Endodermal cell (in vitro differentiated cells): ENCODE results near the gene SMIM21. TPM values are rescaled to one million over a fixed set of nuclear protein-coding genes. Genes with fewer than 3 reads are reported as not detected.

Experiments used
- DNase-seq: peaks from one replicate; pipeline ENCODE4 v3.0.0-alpha.2; 2017
- H3K27ac ChIP-seq: 2 replicates; pipeline ENCODE4 v1.5.1; 2013; ENCODE audit warnings: mild to moderate bottlenecking, low read depth, low read length, moderate library complexity
- H3K27me3 ChIP-seq: 2 replicates; pipeline ENCODE4 v1.6.1; 2013; ENCODE audit warnings: mild to moderate bottlenecking, low read length, moderate library complexity; ENCODE audit not compliant: insufficient read depth, control insufficient read depth, poor library complexity, severe bottlenecking
- H3K36me3 ChIP-seq: 2 replicates; pipeline ENCODE4 v1.7.0; 2013; ENCODE audit warnings: mild to moderate bottlenecking, low read length, moderate library complexity; ENCODE audit not compliant: control insufficient read depth, insufficient read depth
- H3K4me1 ChIP-seq: one replicate; pipeline ENCODE4 v1.7.0; 2013; ENCODE audit warnings: low read length; ENCODE audit not compliant: control insufficient read depth, insufficient read depth
- H3K4me3 ChIP-seq: 2 replicates; pipeline ENCODE4 v1.5.1; 2013; ENCODE audit warnings: mild to moderate bottlenecking, low read length, moderate library complexity
- H3K9ac ChIP-seq: 2 replicates; pipeline ENCODE4 v1.6.1; 2013; ENCODE audit warnings: mild to moderate bottlenecking, low read length, moderate library complexity; ENCODE audit not compliant: poor library complexity, severe bottlenecking; ENCODE audit errors: extremely low read depth
- H3K9me3 ChIP-seq: 2 replicates; pipeline ENCODE4 v1.6.1; 2013; ENCODE audit warnings: mild to moderate bottlenecking, low read length, moderate library complexity; ENCODE audit not compliant: control insufficient read depth
- H3K27ac Mint-ChIP-seq: 2 replicates; pipeline ENCODE4 v1.8.0; 2020; ENCODE audit warnings: mixed read lengths
- H3K27me3 Mint-ChIP-seq: 2 replicates; pipeline ENCODE4 v1.8.0; 2021; ENCODE audit warnings: mild to moderate bottlenecking, mixed read lengths; ENCODE audit not compliant: insufficient read depth
- H3K36me3 Mint-ChIP-seq: 2 replicates; pipeline ENCODE4 v1.8.0; 2020; ENCODE audit warnings: low read depth, mixed read lengths
- H3K4me1 Mint-ChIP-seq: 2 replicates; pipeline ENCODE4 v1.8.0; 2020; ENCODE audit warnings: mixed read lengths
- H3K4me3 Mint-ChIP-seq: 2 replicates; pipeline ENCODE4 v1.8.0; 2020; ENCODE audit warnings: mild to moderate bottlenecking, moderate library complexity, mixed read lengths
- H3K9me3 Mint-ChIP-seq: 2 replicates; pipeline ENCODE4 v1.8.0; 2020; ENCODE audit warnings: mild to moderate bottlenecking, mixed read lengths
- WGBS, 2 experiments: methylation state at CpG; one replicate each; pipeline versions ENCODE4 v1.1.5 to v1.1.7; 2013; ENCODE audit warnings: missing lambda C conversion rate in 2 of 2, mixed read lengths in 1 of 2; ENCODE audit not compliant: insufficient coverage in 1 of 2, insufficient read length in 1 of 2; 5-methylcytosine and 5-hydroxymethylcytosine counted together
- total RNA-seq, 2 donors: library from RNA; stranded (reverse); fragmentation: NEBNext Ultra II Directional in 1 of 2; extraction: Animal tissue kit (Norgen Biotek cat#: 25700) in 1 of 2; gene quantifications; 2 replicates in 1 of 2; 3 replicates in 1 of 2; pipeline ENCODE4 v1.2.1, GENCODE V29; 2021
- TF ChIP-seq, protein P1 (sequence below): fragments of 200-600 bp; sonication (generic); conservative IDR thresholded peaks from 2 replicates; pipeline ENCODE4 v1.5.0; 2021; ENCODE audit warnings: antibody characterized with exemption, mild to moderate bottlenecking

SMIM21 gene
- total RNA-seq, 2 donors from 2014 or later, result not detected

DNA sequence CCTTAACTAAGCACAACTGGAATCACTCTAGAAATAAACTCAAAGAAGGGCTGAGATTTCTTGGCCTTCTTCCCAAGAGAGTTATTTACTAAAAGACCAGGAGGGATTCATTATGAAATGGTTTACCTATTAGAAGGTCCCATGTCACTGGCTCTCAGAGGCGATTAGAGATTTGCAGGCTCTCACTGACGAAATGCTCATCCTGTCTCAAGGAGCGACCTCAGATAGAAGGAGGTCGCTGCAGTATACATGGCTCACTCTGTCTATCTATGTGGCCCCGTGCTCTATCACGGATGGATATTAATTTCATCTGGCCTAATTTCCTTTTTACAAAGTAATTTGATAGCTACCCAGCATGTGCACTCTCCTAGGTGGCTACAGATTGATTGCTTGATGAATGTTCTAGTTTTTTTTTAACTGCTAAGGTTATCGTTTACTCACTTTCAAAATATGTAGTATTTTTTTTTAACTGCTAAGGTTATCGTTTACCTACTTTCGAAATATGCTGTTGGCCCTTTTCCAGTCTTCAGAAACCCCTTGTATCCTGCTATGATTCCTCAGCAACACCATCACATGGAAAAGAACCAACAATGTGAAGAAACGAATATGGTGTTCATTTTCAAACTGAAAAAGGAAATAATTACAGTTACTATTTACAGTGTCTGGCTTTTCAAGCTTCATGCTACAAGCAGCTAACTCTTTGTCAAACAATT lies 9.1 kb downstream of the SMIM21 start:
- WGBS, 2 experiments, result 93 to 94% methylated on average over 9 to 10 of the region's 10 CpGs
- Histone ChIP-seq H3K27ac (no peak overlapping the region), H3K4me1 (no peaks in the 10 kb centered on the region), H3K9ac (no peak overlapping the region), H3K27me3 (no peaks in the 10 kb centered on the region), H3K4me3 (no peak overlapping the region), H3K36me3 (no peaks in the 10 kb centered on the region), H3K9me3 (no peaks in the 10 kb centered on the region)
- Mint-ChIP-seq H3K9me3 (peaks cover 13% of the 10 kb centered on the region), H3K36me3 (peaks cover 2% of the 10 kb centered on the region), H3K4me3 (no peak overlapping the region), H3K27me3 (no peaks in the 10 kb centered on the region), H3K4me1 (no peaks in the 10 kb centered on the region), H3K27ac (no peak overlapping the region)
- TF ChIP-seq, protein P1, sequence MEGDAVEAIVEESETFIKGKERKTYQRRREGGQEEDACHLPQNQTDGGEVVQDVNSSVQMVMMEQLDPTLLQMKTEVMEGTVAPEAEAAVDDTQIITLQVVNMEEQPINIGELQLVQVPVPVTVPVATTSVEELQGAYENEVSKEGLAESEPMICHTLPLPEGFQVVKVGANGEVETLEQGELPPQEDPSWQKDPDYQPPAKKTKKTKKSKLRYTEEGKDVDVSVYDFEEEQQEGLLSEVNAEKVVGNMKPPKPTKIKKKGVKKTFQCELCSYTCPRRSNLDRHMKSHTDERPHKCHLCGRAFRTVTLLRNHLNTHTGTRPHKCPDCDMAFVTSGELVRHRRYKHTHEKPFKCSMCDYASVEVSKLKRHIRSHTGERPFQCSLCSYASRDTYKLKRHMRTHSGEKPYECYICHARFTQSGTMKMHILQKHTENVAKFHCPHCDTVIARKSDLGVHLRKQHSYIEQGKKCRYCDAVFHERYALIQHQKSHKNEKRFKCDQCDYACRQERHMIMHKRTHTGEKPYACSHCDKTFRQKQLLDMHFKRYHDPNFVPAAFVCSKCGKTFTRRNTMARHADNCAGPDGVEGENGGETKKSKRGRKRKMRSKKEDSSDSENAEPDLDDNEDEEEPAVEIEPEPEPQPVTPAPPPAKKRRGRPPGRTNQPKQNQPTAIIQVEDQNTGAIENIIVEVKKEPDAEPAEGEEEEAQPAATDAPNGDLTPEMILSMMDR, result no peak
- no peak for DNase-seq

DNA sequence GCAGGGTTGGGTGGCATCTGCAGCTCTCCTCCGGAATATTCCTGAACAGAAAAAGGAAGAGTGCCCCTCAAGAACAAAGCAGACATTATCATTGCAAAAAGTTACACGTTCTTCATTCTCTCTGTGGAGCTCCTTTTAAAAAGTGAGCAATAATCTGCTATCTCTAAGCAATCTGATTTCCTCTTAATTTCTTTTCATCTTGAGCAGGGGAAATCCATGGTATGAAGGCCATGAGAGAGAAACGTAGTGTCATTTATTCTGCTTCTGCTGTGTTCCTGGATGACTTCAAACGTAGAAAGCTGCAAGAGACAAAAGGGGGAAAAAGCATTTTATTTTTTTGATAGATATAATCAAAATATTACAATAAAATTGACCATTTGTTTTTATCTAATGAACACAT lies 16.9 kb downstream of the SMIM21 start:
- H3K27me3 Mint-ChIP-seq, result peaks cover 30% of the 10 kb centered on the region
- H3K9me3 Mint-ChIP-seq, result no peaks in the 10 kb centered on the region
- no peak overlapping the region for H3K27ac Mint-ChIP-seq
- TF ChIP-seq, protein P1, result no peak
- H3K9me3 ChIP-seq, result no peaks in the 10 kb centered on the region
- H3K36me3 ChIP-seq, result no peaks in the 10 kb centered on the region
- no peaks in the 10 kb centered on the region for H3K36me3 Mint-ChIP-seq
- no peak overlapping the region for H3K9ac ChIP-seq
- peaks cover 17% of the 10 kb centered on the region for H3K27me3 ChIP-seq
- 90 to 95% methylated on average over 2 to 3 of the region's 4 CpGs for WGBS, 2 experiments
- H3K4me3 ChIP-seq, result no peak overlapping the region
- H3K4me1 Mint-ChIP-seq, result peaks cover 14% of the 10 kb centered on the region
- no peak for DNase-seq
- H3K27ac ChIP-seq, result no peak overlapping the region
- no peak overlapping the region for H3K4me3 Mint-ChIP-seq
- no peaks in the 10 kb centered on the region for H3K4me1 ChIP-seq

DNA sequence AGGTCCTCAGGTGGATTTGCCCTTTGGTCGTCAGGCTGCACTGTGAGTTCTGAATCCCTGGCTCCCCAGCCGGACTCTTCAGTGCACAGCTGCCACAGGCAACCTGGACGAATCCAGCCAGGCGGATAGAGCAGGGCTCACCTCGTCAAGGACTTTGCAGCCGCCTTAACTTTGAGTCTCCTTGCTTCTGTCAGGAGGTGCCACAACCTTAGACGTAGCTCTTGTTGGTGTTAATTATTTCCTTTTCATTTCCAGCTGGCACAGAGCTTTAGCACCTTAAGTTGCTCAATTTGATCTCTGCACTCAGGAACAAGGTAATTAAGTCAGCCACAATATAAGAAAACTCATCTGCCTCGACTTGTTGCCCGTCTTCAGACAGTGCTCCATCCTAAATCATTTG lies 17.7 kb downstream of the SMIM21 start:
- no peak overlapping the region for H3K4me3 Mint-ChIP-seq
- TF ChIP-seq, protein P1, result no peak
- no peaks in the 10 kb centered on the region for H3K36me3 Mint-ChIP-seq
- peaks cover 14% of the 10 kb centered on the region for H3K4me1 Mint-ChIP-seq
- 94 to 97% methylated on average over 5 to 9 of the region's 9 CpGs for WGBS, 2 experiments
- no peaks in the 10 kb centered on the region for H3K36me3 ChIP-seq
- peaks cover 17% of the 10 kb centered on the region for H3K27me3 ChIP-seq
- H3K4me3 ChIP-seq, result no peak overlapping the region
- H3K9me3 ChIP-seq, result no peaks in the 10 kb centered on the region
- no peak overlapping the region for H3K9ac ChIP-seq
- no peaks in the 10 kb centered on the region for H3K9me3 Mint-ChIP-seq
- no peak for DNase-seq
- no peaks in the 10 kb centered on the region for H3K4me1 ChIP-seq
- H3K27ac ChIP-seq, result no peak overlapping the region
- H3K27ac Mint-ChIP-seq, result no peak overlapping the region
- H3K27me3 Mint-ChIP-seq, result peaks cover 34% of the 10 kb centered on the region
